Right cardiac atrium (tissue), 5 donors: Measurements from ENCODE around the gene SPPL2A. TPM values are rescaled to one million over a fixed set of nuclear protein-coding genes. Genes with fewer than 3 reads are reported as not detected.

Experiments used
- ATAC-seq, 2 donors: fragments of 200-7000 bp; cut with Tn5 transposase; one replicate each; pipeline versions ENCODE4 v1.8.0 to v1.9.1; 2020; ENCODE audit warnings: moderate library complexity in 2 of 2, mild to moderate bottlenecking in 1 of 2
- DNase-seq, 3 donors: peaks; one replicate each; pipeline ENCODE4 v3.0.0-alpha.2; 2020
- H3K27ac ChIP-seq: one replicate; pipeline ENCODE4 v1.5.1; 2013; ENCODE audit warnings: mild to moderate bottlenecking, low read length, control low read depth, moderate library complexity
- H3K27me3 ChIP-seq: one replicate; pipeline ENCODE4 v1.6.1; 2013; ENCODE audit not compliant: control insufficient read depth, insufficient read depth
- H3K4me1 ChIP-seq: one replicate; pipeline ENCODE4 v1.6.1; 2013; ENCODE audit warnings: low read length; ENCODE audit not compliant: control insufficient read depth, insufficient read depth
- H3K4me3 ChIP-seq: one replicate; pipeline ENCODE4 v1.5.1; 2013; ENCODE audit warnings: low read length, control low read depth
- H3K9me3 ChIP-seq: one replicate; pipeline ENCODE4 v1.6.1; 2013; ENCODE audit warnings: low read length; ENCODE audit not compliant: control insufficient read depth
- WGBS: extraction: QIAGEN DNeasy Blood & Tissue Kit; methylation state at CpG from one replicate; pipeline ENCODE4 v1.1.7; 2013; 5-methylcytosine and 5-hydroxymethylcytosine counted together
- intact Hi-C, 4 donors: fragments of 100-400 bp; cut with DNase I; formaldehyde crosslinking; loops; one replicate each; pipeline versions ENCODE4 v1.11.0 to v1.14.0; 2022 to 2023
- polyA plus RNA-seq: library from polyadenylated mRNA; stranded (reverse); fragments of 200-250 nt; gene quantifications from one replicate; pipeline ENCODE4 v1.2.3, GENCODE V29; 2013
- total RNA-seq, 4 donors: library from RNA; stranded (reverse); fragmentation: NEBNext Ultra II Directional; extraction: Animal tissue kit (Norgen Biotek cat#: 25700); gene quantifications; one replicate each; pipeline ENCODE4 v1.2.1, GENCODE V29; 2021
- donor health status: healthy with polysubstance abuse.
- donor health status: DM: no; HTN: yes; CAD: no.
- donor health status: DM: no; HTN: no; CAD: no.
- donor health status: DM: no; HTN: yes; CAD: no; lungs with severe emphysema.
- donor health status: DM: yes; HTN: yes; CAD: no.

SPPL2A gene
- total and polyA plus RNA-seq, 5 donors: 33.5 to 120 (median 116) TPM

GRCh38 chr15:50773389-50773788 is 7.9 kb upstream of the SPPL2A start:
- ATAC-seq (no peak), DNase-seq (no peak)
- H3K9me3 ChIP-seq: no peaks in the 10 kb centered on the region
- 90% methylated on average over 3 of the region's 3 CpGs for WGBS
- H3K27ac ChIP-seq: no peak overlapping the region
- peaks cover 2% of the 10 kb centered on the region for H3K4me1 ChIP-seq
- H3K27me3 ChIP-seq: no peaks in the 10 kb centered on the region
- intact Hi-C loops: loop anchor here in 1 of 4 donors (10.0 kb wide), 1 partner anchor 91 kb away; no protein-coding TSS in a partner anchor
- no peak overlapping the region for H3K4me3 ChIP-seq

GRCh38 chr15:50767332-50767861 is 1.9 kb upstream of the SPPL2A start:
- Histone ChIP-seq H3K27ac (peak overlapping the region; percentile 92), H3K27me3 (no peaks in the 10 kb centered on the region), H3K9me3 (no peaks in the 10 kb centered on the region), H3K4me1 (peaks cover 2% of the 10 kb centered on the region), H3K4me3 (no peak overlapping the region)
- intact Hi-C loops: loop anchor here in 2 of 4 donors (10.0 kb wide), 2 partner anchors 83 to 107 kb away; partner anchors contain the start of gene TRPM7 (in 2 of the 2)
- DNase-seq (no peak), ATAC-seq (peak; percentile 55 to 61)
- 41% methylated on average over 2 of the region's 2 CpGs for WGBS

- no peak for DNase-seq
- Histone ChIP-seq H3K27ac (peak overlapping the region; percentile 93), H3K4me3 (peak overlapping the region; percentile 63), H3K4me1 (peaks cover 2% of the 10 kb centered on the region), H3K9me3 (no peaks in the 10 kb centered on the region), H3K27me3 (no peaks in the 10 kb centered on the region)
- under 1% methylated on average over 15 of the region's 15 CpGs for WGBS
- peak in 1 of 2 donors; percentile 2 for ATAC-seq
- intact Hi-C loops: loop anchor here in 2 of 4 donors (10.0 kb wide), 2 partner anchors 80 to 110 kb away; partner anchors contain the start of gene TRPM7 (in 2 of the 2)
These were observed 878 bp downstream of the SPPL2A start for GRCh38 chr15:50764461-50765194.

- intact Hi-C loops: no loop called here
- H3K4me1 ChIP-seq: peaks cover 4% of the 10 kb centered on the region
- no peak overlapping the region for H3K27ac ChIP-seq
- H3K9me3 ChIP-seq: no peaks in the 10 kb centered on the region
- 98% methylated on average over 4 of the region's 4 CpGs for WGBS
- H3K27me3 ChIP-seq: no peaks in the 10 kb centered on the region
- DNase-seq (no peak), ATAC-seq (no peak)
- H3K4me3 ChIP-seq: no peak overlapping the region
These were observed 6.7 kb downstream of the SPPL2A start for GRCh38 chr15:50758712-50759205.

- 62% methylated on average over 1 of the region's 1 CpG for WGBS
- H3K4me1 ChIP-seq: peaks cover 10% of the 10 kb centered on the region
These were observed 12.0 kb downstream of the SPPL2A start for GRCh38 chr15:50753463-50753862.

GRCh38 chr15:50751394-50751793 is 14.1 kb downstream of the SPPL2A start:
- WGBS: 80% methylated on average over 2 of the region's 2 CpGs
- no peak overlapping the region for H3K4me3 ChIP-seq
- DNase-seq (no peak), ATAC-seq (no peak)
- H3K9me3 ChIP-seq: no peaks in the 10 kb centered on the region
- H3K27ac ChIP-seq: no peak overlapping the region
- no peaks in the 10 kb centered on the region for H3K27me3 ChIP-seq
- intact Hi-C loops: no loop called here
- peaks cover 10% of the 10 kb centered on the region for H3K4me1 ChIP-seq

More at GRCh38 chr15:50753463-50753862, 12.0 kb downstream of the SPPL2A start:
- DNase-seq (no peak), ATAC-seq (no peak)
- Histone ChIP-seq H3K27ac (no peak overlapping the region), H3K27me3 (no peaks in the 10 kb centered on the region), H3K4me3 (no peak overlapping the region), H3K9me3 (no peaks in the 10 kb centered on the region)
- intact Hi-C loops: no loop called here

GRCh38 chr15:50750227-50750705 is 15.2 kb downstream of the SPPL2A start:
- intact Hi-C loops: no loop called here
- ATAC-seq (no peak), DNase-seq (no peak)
- Histone ChIP-seq H3K9me3 (no peaks in the 10 kb centered on the region), H3K27me3 (no peaks in the 10 kb centered on the region), H3K27ac (no peak overlapping the region), H3K4me3 (no peak overlapping the region), H3K4me1 (peaks cover 8% of the 10 kb centered on the region)
- WGBS: 66% methylated on average over 6 of the region's 6 CpGs

GRCh38 chr15:50747523-50747922 is 18.0 kb downstream of the SPPL2A start:
- ATAC-seq (no peak), DNase-seq (no peak)
- intact Hi-C loops: no loop called here
- Histone ChIP-seq H3K4me1 (peaks cover 7% of the 10 kb centered on the region), H3K27me3 (no peaks in the 10 kb centered on the region), H3K9me3 (no peaks in the 10 kb centered on the region), H3K27ac (no peak overlapping the region), H3K4me3 (no peak overlapping the region)
- 73% methylated on average over 2 of the region's 2 CpGs for WGBS

GRCh38 chr15:50744601-50745000 is 20.9 kb downstream of the SPPL2A start:
- DNase-seq (no peak), ATAC-seq (no peak)
- Histone ChIP-seq H3K4me3 (no peak overlapping the region), H3K9me3 (no peaks in the 10 kb centered on the region), H3K4me1 (peaks cover 2% of the 10 kb centered on the region), H3K27ac (no peak overlapping the region), H3K27me3 (no peaks in the 10 kb centered on the region)
- 71% methylated on average over 1 of the region's 1 CpG for WGBS
- intact Hi-C loops: no loop called here

GRCh38 chr15:50740955-50741354 is 24.6 kb downstream of the SPPL2A start:
- Histone ChIP-seq H3K4me3 (no peak overlapping the region), H3K27me3 (no peaks in the 10 kb centered on the region), H3K9me3 (no peaks in the 10 kb centered on the region), H3K27ac (no peak overlapping the region), H3K4me1 (no peaks in the 10 kb centered on the region)
- ATAC-seq (no peak), DNase-seq (no peak)
- 76% methylated on average over 3 of the region's 3 CpGs for WGBS
- intact Hi-C loops: no loop called here

GRCh38 chr15:50736823-50737222 is 28.7 kb downstream of the SPPL2A start:
- intact Hi-C loops: no loop called here
- Histone ChIP-seq H3K9me3 (no peaks in the 10 kb centered on the region), H3K27ac (no peak overlapping the region), H3K4me3 (no peak overlapping the region), H3K27me3 (no peaks in the 10 kb centered on the region), H3K4me1 (no peaks in the 10 kb centered on the region)
- no peak for DNase-seq
- WGBS: 81% methylated on average over 8 of the region's 8 CpGs
- no peak for ATAC-seq
